NK-92 (cell line): Measurements from ENCODE around the gene DENND11.

Experiments
- DNase-seq: peaks from one replicate; lab custom pipeline; 2025; ENCODE audit not compliant: unreplicated experiment; lab: John Stamatoyannopoulos, UW

DENND11 gene

DNA sequence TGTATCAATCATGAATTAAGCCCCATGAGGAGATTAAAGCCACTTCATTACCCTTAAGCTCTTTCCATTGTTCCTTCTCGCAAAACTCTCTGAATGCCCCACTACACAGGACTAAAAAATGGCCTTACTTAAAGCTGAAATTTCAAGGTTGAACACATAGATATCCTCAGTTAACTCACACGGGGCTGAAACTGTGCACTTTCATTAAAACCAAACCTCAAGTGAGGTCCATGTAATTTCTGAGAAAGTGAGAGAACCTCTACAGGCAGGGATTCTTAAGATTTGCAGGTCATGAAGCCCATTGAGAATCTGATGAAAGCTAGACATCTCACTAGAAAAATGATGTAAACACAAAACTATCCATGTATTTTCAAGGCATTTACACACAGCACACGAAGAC is 15.9 kb downstream of the DENND11 start:
- no peak for DNase-seq

DNA sequence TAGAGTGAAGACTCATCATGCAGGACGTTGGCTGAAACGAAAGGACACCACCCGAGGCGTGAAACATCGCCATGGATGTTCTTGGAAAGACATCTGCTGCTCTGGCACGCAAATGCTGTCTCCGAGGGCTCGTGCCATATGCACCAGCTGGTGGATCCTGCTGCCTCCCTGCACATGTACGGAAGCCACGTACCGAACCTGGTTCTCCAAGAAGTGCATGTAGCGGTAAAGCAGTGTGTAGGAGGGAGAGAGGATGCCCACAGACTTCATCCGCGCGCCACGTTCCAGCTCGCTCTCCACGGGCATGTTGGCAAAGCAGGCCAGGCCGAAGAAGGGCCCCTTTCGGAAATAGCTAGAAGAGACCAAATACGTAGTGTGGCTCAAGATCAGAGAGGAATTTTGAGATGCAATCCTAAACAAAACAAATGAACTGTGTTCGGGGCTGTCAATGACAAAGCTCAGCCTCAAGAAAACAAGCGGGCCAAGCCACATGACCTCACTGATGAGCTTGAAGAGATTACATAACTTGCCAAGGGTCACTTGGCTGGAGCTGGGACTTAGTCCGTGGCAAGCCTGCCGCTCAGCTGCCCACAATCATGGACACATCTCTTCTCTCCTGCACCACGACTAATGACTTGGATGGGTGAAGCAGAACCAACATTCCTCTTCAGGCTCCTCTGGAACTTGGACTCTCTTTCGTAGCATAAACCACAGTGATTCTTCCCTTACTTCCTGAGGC is 16.5 kb downstream of the DENND11 start:
- no peak for DNase-seq

DNA sequence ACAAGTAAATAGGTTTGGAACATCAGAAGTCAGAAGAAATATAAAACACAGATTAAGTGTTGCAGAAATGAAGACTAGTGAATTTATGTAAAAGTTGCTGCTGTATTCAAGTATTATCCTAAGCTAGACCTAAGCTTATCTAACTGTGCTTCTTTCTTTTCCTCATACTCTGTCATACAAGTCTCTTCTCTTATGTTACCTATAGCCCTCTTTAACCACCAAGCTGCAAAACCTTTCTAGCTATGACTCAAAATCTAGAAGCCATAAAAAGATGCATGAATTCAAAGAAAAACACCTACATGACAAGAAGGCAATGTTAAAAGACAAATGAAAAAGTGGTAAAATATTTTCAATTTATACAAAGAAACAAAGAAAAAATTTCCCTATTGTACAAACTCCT is 23.0 kb downstream of the DENND11 start:
- DNase-seq, result no peak

DNA sequence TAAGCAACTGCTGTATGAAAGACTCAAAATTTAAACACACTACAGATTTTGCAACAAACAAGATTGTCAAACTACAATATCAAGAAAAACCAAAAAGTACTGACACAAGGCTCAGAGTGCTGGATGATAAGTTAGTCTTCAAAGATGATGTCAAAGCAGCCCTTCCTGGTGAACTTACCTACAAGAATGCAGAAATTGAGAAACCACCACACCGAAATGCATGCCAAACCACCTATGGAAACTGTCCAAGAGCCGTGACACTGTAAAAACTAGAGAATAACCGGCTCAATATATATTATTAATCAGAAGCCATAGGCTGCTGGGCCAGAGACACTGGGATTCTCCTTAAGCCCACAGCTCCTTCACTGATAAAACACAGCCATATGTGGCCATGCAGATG is 25.3 kb downstream of the DENND11 start:
- no peak for DNase-seq

DNA sequence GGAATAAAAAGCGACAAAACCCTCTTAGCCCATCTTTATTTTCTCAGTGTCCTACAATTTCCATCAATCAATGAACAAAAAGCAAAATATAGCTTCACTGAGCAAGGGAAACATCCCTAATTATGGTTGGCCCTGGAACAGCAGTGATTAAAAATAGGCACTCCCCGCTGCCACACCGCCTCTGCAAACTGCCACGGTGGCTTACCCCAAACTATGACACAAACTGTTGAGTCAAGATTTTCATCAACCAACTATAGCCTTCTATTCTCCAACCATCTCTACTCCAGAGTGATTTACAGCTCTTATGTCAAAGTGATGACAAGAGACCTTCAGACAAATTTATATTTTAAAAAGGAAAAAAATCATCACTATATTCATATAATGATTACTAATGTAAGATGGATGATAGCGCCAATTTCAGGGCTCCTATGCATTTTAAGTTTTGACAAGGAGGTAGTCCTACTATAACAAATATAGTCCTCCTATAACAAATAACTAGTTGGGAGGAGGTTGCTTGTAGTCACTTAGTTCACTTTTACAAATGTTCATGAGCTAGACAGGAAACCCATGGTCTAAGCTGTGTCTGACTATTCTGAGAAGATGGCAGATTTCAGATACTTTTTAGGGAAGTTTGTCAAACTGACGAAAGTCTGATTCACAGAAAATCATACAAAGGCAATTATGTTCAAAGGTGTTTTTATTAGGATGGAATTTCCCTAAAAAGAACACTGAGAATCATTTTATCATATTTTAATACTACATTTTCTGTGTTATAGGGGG is 26.3 kb downstream of the DENND11 start:
- no peak for DNase-seq

DNA sequence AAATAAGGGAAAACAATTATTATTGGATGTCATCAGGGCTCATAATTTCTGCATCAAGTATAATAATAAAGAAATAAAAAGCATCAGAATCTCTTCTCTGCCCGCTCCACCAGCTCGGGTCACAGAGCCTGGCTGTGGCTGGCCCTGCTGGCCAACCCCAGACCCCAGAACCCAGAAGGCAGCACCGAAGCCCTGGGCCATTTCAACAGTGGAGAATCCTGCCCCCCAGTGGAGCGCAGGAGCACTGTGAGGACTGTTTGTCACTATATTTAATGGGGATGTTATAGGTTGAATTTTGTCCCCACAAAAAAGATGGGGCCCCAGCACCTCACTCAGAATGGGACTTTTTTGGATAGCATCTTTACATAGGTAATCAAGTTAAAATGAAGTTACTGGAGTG is 27.3 kb downstream of the DENND11 start:
- no peak for DNase-seq

DNA sequence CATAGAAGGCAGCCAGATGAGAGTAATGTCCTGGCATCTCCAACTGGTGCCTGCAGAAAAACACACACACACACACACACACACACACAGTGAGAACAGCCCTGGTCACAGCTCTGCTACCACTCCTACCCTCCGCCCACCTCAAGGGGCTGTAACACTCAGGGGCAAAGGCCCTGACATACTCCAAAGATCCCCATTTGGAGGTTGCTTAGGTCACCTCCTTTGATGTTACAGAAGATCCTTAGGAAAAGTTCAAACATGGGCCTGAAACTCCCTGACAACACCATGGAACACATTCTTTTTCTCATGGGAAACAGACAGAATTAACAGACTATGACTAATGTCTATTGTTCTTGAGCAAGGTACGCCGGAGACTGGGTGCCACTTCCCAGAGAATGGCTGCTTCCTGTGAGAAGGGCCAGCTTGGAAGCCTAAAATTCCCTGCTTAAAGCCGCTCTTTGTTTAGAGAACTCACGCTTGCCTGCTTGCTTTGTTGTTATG is 27.7 kb downstream of the DENND11 start:
- no peak for DNase-seq

DNA sequence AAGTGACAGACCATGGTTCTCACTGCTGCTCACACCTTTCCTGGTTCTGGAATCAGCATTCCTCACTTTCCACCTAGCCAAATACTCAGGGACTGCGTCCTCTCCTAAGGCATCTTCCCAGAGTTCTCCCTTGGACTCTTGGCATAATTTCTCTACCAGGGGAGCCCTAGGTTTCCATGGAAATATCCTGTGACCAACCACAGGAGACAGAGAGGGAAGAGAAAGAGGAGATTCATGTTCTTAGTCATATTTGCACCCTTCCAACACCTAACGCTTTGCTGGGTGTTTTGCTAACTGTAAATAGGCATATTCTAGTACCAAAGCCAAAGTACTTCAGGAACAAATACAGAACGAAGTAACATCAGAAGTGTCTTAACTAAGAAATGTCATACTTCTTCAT is 28.6 kb downstream of the DENND11 start:
- DNase-seq, result no peak

DNA sequence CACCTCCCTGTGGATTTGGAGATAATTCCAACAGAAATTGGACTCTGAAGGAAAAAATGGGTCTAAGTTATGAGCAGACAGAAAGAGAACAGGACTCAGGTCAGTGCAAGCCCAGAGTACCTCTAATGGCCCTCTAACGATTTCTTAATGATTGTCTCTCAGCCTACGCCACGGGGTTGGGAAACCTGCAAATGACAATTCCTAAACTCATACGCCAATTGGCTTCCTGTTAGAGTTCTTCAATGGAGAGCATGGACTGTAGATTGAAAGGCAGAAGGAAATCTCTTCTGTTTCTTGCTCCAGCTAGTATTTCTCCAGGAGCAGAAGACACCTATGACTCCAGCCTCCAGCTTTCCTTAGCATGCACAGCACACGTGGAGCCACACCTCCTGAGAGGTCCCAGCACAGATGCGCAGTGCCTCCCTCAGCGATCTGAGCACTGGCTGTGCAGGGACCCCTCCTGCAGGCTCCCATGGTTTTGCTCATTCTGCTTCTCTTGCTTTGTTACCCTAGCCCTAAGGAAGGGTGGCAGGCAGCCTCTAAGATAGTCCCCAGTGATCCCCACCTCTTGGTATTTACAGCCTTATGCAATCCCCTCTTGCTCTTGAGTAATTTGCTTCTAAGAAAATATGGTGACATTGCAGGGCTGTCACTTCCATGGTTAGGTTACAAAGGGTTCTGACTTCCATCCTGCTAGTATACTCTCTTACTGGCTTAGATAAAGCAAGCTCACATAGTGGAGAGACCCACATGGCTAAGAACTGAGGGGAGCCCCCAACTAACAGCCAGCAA is 30.1 kb downstream of the DENND11 start:
- no peak for DNase-seq

DNA sequence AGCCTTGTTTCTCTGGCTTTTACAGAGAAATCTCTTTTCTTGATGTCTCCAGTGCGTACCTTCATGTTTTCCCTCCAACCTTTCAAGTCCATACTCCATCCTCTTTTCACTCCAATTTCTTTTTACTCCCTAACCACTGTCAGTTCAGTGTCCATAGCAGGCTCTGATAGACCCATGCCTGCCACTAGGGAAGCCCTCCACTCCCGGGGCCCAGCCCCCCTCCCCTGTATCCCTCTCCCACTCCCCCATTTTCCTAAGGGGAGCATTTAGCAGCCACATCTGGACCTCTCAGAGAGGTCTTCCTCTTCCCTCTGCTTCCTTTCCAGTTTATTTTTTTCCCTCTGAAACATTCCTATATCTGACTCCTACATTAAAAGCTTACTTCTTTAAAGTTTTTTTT is 33.1 kb downstream of the DENND11 start:
- DNase-seq, result no peak

DNA sequence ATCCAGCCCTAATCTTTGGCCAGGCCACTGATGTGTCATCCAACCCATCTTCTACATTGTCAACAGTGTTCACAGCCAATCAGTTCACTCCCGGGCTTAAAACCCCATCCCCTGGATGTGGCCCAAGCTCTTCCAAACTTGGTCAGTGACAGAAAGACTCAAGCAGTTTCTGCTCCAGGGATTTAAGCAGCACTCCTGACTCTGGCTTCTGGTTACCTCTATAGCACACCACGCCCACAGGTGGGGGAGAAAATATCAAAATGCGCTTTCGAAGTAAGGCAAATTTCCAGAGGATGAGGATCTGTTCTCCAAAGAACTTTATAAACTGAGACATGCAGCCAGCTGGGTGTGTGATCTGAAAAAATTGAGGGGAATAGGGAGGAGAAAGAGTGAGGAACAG is 35.9 kb downstream of the DENND11 start:
- DNase-seq, result no peak

DNA sequence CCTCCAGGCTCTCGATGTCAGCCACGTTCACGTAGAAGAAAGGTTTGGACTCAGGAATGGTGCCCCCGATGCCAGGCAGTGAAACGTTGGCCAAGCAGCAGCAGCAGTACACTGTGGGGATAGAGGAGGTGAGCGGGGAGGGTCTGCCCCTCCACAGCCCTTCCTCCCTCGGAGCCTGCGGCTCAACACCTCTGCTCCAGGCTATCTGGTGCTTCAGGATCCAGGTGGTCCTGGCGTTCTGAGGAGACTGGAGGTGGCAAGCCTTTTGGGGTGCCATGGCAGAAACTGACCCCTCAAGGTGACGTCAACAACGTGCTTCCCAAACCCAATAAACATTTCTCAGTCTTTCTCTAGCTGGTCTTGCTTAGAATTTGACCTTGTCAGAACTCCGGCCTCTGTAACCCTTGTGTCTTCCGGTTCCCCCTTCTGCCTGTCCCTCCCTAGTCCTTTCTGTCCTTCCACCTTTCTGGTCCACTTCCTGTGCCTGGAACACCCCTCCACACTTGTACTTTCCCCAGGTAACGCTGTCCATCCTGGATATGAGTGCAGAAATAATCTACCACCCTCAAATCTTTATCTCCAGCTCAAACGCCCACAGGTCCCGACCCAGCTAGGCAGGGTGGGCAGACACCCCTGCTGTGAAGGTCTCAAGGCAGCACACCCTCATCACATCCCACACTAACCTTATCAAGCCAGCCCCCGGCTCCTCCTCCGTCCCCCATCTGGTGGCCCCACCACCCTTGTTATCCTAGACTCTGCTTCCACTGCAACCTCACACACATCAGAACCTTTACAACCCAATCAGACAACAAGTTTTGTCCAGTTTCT is 36.5 kb downstream of the DENND11 start:
- no peak for DNase-seq

DNA sequence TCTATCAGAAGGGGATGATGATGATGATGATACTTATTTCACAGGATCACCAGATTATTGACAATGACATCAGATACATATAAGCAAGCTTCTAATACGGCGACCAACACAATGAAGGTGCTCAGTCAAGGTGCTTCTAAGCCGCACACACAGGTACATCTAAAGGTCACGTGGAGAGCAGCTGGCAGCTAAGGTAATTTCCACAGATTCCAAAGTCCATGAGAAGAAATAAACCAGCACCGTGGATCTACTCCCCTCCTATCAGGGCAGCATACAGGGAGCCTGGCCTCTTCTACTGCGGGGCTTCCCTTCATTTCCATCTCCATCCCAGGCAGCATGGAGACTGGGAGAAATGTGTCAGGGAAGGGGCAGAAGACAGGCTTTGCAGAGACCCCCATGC is 37.5 kb downstream of the DENND11 start:
- no peak for DNase-seq

DNA sequence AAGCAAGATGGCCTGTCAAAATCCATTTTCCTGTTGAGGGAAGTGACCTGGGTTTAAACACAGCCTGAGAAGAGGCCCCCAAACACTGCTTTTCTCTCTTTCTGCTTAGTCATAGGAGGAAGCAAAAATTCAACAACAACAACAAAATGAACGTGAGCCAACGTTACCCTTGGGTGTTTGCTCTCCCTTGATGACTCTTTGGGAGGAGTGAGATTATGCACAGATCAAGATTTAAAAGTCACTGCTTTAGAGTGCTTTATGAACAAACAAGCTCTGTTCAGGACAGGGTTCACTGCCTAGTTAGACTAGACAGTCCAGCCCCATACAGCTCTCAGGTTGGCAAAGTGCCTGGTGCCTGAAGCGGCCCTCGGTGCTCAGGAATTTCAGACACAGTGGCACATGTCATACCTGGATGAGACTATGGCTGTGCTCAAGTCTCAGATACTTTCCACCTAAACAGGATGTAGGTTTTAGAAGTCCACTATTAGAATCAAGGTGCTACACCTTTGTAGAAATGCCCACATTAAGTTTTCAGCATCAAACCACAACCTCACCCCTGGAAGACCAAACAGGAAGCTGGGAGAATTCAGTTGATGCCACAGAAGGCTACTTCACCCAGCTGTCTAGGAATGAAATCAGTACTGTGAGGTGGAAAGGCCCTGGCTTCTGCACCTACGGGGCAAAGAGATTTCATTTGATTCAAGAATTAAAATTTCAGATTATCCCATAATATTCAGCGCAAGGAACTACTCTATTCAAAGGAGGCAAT is 38.7 kb downstream of the DENND11 start:
- no peak for DNase-seq

DNA sequence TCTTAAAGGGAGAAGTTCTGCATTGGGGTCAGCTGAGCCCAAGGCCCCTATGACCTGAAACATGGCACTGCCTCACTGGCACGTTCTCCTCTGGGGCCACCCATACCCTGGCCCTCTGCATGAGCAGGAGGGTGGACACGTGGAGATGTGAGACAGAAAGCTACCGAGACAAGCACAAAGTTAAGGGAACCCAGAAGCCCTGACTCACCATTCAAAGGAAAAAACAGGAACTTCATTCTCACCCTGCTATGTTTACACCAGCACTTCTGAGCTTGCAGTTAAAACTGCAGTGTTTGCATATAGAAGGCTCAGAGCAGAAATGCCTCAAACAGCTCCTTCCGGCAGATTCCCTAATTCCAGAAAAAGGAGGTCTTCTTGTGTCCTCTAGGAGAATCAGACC is 41.7 kb downstream of the DENND11 start:
- no peak for DNase-seq

DNA sequence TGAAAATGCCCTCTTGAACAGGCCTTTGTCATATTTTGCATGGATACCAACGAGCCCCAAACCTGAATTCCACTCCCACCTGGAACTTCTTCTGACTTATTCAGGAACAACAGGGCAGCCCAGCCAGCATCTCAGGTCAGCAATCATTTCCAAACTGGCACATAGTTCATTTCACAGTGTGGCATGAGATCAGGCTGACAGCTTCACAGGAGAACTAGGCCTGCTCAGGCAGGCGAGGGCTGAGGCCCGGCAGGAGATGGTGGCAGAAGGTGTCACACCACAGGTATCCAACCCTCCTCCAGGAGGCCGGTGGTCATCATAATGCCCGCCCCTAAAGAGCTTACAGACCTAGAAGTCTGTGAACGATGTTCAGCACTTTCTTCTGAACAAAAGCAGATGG is 42.5 kb downstream of the DENND11 start:
- DNase-seq, result no peak

DNA sequence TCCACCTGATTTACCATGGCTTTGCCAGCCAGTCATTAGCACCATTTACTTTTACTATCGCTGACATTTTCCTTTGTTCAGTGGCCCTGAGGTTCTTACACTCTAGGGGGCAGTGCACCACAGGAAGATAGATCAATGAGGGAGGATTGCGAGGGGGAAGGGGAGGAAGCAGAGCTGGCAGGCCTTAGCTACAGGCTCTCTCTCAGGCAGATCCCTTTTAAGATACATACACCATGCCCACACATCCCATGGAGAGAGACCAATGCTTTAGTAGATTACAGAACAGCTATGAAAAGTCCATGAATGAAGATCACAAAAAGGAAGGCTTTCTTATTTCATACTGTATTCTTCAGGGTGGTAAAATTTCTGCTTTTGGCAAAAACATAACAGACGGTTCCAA is 47.4 kb downstream of the DENND11 start:
- DNase-seq, result no peak

DNA sequence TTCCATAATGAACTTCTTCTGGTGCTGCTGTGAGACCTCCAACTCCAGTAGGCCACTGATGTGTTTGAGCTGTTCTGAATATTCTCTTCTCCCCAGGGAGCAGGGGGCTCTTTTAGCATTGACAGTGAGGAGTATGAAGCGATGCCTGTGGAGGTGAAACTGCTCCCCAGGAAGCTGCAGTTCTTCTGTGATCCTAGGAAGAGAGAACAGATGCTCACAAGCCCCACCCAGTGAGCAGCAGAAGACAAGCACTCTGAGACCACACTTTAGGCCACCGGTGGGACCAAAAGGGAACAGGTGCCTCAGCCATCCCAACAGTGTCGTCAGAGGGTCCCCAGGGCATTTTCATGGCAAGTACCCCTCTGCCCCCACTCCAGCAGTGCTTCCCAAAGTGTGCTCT is 49.3 kb downstream of the DENND11 start:
- DNase-seq, result no peak
